ENCODE data around the gene BCL2L12.

Gene BCL2L12

DNA sequence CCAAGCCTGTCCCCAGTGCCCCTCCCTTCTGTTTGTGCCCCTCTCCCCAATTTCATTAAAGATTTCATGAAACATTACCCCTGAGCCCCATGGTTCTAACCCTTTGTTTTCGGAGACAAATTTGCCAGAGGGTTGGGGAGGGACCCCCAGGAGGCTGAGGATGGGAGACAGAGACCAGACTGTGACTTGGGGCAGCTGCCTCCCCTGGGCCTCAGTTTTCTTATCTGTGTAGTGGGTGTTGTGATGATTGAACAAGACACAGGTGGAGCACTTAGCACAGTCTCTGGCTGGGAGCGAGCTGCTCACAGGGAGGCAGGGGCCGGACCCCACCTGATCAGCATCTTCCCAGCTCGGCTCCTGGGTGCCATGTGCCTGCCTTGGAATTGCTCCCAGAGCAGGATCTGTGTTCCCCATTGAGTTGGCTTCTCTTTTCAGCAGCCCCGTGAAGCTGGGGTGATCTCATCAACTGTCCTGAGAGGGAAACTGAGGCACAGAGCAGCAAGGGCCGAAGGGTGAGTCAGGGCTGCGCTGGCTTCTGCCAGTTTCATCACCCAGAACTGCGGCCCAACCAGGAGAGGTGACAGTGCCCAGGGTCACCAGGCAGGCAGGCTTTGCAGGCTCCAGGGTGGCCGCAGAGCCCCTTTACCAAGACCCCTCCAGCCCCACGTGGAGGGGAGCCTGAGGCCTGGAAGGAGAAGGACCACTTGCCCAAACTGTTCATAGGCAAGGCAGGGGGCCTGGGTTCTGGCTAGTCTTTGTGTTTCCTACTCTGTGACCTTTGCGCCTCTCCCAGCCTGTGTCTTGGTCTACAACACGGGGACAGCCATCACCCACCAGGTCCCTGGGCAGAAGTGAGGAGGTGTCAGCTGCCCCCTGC, 6.9 kb upstream of the BCL2L12 start:
- no peaks in the 10 kb centered on the region for H3K9me3 Mint-ChIP-seq
- no peak overlapping the region for H3K27ac Mint-ChIP-seq
- peaks cover 54% of the 10 kb centered on the region for H3K36me3 Mint-ChIP-seq (ENCODE audit: low read depth)
- TF ChIP-seq, protein P1, sequence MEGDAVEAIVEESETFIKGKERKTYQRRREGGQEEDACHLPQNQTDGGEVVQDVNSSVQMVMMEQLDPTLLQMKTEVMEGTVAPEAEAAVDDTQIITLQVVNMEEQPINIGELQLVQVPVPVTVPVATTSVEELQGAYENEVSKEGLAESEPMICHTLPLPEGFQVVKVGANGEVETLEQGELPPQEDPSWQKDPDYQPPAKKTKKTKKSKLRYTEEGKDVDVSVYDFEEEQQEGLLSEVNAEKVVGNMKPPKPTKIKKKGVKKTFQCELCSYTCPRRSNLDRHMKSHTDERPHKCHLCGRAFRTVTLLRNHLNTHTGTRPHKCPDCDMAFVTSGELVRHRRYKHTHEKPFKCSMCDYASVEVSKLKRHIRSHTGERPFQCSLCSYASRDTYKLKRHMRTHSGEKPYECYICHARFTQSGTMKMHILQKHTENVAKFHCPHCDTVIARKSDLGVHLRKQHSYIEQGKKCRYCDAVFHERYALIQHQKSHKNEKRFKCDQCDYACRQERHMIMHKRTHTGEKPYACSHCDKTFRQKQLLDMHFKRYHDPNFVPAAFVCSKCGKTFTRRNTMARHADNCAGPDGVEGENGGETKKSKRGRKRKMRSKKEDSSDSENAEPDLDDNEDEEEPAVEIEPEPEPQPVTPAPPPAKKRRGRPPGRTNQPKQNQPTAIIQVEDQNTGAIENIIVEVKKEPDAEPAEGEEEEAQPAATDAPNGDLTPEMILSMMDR (IDR thresholded peaks at IDR 0.05; ENCODE audit: unreplicated experiment in 3 of 3) = no peak
- H3K4me1 Mint-ChIP-seq = no peaks in the 10 kb centered on the region
- no peak overlapping the region for H3K4me3 Mint-ChIP-seq
- H3K27me3 Mint-ChIP-seq (ENCODE audit: low read depth) = peaks cover 3% of the 10 kb centered on the region

DNA sequence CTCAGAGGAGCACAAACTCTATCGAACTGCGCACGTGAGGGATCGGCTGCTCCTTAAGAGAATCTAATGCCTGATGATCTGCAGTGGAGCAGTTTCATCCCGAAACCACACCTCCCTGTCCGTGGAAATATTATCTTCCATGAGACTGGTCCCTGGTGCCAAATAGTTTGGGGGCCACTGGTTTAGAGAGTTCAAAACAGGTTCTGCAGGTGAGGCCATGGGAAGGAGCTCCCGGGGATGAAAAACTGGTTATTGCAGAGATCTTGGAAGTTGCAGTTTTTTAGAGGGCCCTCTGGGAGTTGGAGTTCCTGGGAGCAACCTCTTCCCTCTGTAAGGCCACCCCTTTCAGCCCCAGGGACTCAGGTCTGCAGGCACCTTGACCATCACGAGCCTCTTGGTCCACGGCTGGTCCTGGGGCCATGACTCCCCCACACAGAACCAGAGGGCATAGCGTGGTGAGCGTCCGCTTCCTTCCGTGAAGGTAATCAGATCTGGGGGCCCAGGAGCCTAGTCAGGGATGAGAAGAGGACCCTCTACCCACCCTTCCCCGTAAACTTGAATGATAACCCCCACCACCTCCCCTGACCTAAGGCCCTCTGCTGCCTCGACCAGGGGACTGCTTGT, 5.3 kb upstream of the BCL2L12 start:
- Mint-ChIP-seq H3K4me1 (peaks cover 10% of the 10 kb centered on the region), H3K36me3 (ENCODE audit: low read depth) (peaks cover 49% of the 10 kb centered on the region), H3K4me3 (no peak overlapping the region), H3K9me3 (no peaks in the 10 kb centered on the region), H3K27ac (no peak overlapping the region), H3K27me3 (ENCODE audit: low read depth) (peaks cover 3% of the 10 kb centered on the region)
- TF ChIP-seq, protein P1 (IDR thresholded peaks at IDR 0.05; ENCODE audit: unreplicated experiment in 3 of 3) = no peak

DNA sequence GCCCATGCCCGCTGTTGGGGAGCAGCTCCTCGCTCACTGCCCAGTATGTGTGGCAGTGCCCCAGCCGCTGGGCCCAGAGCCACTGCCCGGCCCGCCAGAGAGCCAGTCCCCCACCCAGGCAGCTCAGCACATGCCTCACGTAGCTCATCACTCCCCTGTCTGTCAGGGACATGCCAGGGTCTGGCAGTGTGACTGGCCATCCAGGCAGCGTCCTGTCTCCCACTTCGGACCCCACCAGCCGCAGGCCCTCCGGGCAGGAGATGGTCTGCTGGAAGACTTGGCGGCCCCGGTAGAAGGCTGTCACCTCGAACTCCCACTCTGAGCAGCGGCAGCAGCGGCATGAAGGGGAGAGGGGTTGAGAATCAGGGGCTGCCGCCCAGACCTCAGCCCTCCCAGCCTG, 3.7 kb upstream of the BCL2L12 start:
- H3K27me3 Mint-ChIP-seq (ENCODE audit: low read depth) = no peaks in the 10 kb centered on the region
- H3K36me3 Mint-ChIP-seq (ENCODE audit: low read depth) = peaks cover 38% of the 10 kb centered on the region
- H3K4me3 Mint-ChIP-seq = peak overlapping the region in 1 of 3 experiments; percentile 50
- no peak overlapping the region for H3K27ac Mint-ChIP-seq
- no peaks in the 10 kb centered on the region for H3K9me3 Mint-ChIP-seq
- peaks cover 23% of the 10 kb centered on the region for H3K4me1 Mint-ChIP-seq
- TF ChIP-seq, protein P1 (IDR thresholded peaks at IDR 0.05; ENCODE audit: unreplicated experiment in 3 of 3) = no peak

DNA sequence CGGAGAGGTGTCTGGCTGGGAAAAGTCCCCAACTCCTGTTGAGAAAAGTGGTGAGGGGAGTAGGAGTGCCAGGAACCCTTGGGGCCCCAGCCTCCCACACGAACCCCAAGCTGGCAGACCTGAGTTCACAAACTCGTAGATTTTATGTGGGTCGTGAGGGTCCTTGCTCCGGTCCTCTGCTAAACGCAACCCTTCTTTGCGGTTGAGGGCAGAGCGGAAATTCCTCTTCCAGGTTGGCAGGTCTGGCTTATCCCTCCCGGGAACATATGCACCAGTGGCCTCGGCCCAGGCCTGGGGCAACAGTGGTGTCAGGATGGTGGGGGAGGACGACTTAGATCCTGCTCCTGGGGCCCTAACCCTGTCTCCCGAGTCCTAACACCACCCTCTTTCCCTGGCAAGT, 2.5 kb upstream of the BCL2L12 start:
- Mint-ChIP-seq H3K36me3 (ENCODE audit: low read depth) (peaks cover 32% of the 10 kb centered on the region), H3K27ac (no peak overlapping the region), H3K27me3 (ENCODE audit: low read depth) (no peaks in the 10 kb centered on the region), H3K4me3 (peak overlapping the region; percentile 64 to 98 (median 72)), H3K9me3 (no peaks in the 10 kb centered on the region), H3K4me1 (peaks cover 29% of the 10 kb centered on the region)
- TF ChIP-seq, protein P1 (IDR thresholded peaks at IDR 0.05; ENCODE audit: unreplicated experiment in 3 of 3) = no peak

DNA sequence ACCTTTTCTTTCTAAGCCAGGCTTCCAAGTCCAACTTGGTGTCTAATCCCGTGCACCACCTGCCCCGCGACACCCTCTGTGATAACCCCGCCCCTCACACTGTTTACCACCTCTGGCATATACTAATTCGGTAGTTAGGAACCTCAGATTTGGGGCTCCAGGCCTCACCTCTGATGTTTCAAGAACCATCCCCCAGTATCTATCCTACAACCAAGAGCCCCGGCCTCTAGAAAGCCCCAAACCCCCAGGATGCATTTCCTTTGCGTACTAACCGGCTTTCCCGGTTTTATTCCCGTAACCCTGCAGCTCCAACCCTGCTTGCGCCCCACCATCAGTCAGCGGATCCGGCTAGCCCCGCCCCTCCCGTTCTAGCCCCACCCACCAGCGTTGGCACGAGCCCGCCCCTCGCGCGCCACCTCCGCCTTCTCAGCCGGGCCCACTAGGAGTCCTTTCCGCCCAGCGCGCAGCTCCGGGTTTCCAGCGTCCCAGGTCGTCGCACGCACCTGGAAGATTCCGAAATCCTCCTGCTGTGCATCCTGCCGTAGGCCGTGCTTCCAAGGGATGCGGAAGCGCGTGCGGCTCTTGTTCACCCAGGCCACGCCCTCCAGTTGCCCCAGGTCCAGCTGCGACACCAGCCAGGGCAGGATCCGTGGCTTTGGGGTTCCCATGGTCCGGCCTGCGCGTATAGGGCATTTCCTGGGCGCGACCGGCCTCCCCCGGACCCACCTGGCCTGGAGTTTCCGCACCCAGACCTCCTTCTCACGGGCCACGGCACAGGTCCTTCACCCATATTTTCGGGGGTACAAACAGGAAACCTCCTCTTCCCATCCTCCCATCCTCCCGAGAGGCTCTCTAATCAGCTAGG, 1.3 kb upstream of the BCL2L12 start:
- H3K27me3 Mint-ChIP-seq (ENCODE audit: low read depth) = no peaks in the 10 kb centered on the region
- H3K9me3 Mint-ChIP-seq = no peaks in the 10 kb centered on the region
- peak overlapping the region; percentile 78 to 94 (median 88) for H3K27ac Mint-ChIP-seq
- TF ChIP-seq, protein P1 (IDR thresholded peaks at IDR 0.05; ENCODE audit: unreplicated experiment in 3 of 3) = peak in 1 of 3 experiments; percentile 19
- H3K4me3 Mint-ChIP-seq = peak overlapping the region; percentile 93 to 98 (median 93)
- H3K4me1 Mint-ChIP-seq = peaks cover 29% of the 10 kb centered on the region
- H3K36me3 Mint-ChIP-seq (ENCODE audit: low read depth) = peaks cover 25% of the 10 kb centered on the region

Measured in nephron (organoid).